Measurements from ENCODE around the gene SLC1A3.
"Not testable (repeated sequence)": the region's sequence is repeated elsewhere in the genome, so short reads cannot be mapped to it uniquely, and the experiment has no call there.

Gene SLC1A3

DNA sequence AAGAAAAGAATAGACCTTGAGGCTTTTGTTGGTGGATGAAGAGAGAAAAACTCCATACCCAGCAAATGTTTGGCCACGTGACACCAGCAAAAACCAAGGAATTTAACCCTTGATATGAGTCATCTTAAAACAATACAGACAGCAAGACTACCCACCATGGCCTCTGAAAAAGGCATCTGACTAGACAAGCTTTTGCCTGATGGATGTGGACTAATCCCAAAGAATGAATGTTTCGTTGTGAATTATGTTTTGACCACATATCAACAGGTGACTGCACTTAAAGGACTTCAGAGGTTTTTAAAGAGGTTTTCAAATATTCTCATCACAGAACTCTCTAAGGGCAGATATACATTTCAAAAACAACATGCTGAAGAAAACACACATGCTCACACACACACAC lies 33.0 kb upstream of the SLC1A3 start:
- H3K4me3 ChIP-seq (ENCODE audit: low read depth, low read length) = no peak overlapping the region
- TF ChIP-seq, protein P1, sequence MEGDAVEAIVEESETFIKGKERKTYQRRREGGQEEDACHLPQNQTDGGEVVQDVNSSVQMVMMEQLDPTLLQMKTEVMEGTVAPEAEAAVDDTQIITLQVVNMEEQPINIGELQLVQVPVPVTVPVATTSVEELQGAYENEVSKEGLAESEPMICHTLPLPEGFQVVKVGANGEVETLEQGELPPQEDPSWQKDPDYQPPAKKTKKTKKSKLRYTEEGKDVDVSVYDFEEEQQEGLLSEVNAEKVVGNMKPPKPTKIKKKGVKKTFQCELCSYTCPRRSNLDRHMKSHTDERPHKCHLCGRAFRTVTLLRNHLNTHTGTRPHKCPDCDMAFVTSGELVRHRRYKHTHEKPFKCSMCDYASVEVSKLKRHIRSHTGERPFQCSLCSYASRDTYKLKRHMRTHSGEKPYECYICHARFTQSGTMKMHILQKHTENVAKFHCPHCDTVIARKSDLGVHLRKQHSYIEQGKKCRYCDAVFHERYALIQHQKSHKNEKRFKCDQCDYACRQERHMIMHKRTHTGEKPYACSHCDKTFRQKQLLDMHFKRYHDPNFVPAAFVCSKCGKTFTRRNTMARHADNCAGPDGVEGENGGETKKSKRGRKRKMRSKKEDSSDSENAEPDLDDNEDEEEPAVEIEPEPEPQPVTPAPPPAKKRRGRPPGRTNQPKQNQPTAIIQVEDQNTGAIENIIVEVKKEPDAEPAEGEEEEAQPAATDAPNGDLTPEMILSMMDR (IDR thresholded peaks at IDR 0.05; ENCODE audit: borderline replicate concordance, insufficient read depth, low read depth, low read length) = no peak

GRCh38 chr5:36575361-36575781 lies 31.0 kb upstream of the SLC1A3 start:
- TF ChIP-seq, protein P1 (IDR thresholded peaks at IDR 0.05; ENCODE audit: borderline replicate concordance, insufficient read depth, low read depth, low read length) = no peak
- H3K4me3 ChIP-seq (ENCODE audit: low read depth, low read length) = no peak overlapping the region

DNA sequence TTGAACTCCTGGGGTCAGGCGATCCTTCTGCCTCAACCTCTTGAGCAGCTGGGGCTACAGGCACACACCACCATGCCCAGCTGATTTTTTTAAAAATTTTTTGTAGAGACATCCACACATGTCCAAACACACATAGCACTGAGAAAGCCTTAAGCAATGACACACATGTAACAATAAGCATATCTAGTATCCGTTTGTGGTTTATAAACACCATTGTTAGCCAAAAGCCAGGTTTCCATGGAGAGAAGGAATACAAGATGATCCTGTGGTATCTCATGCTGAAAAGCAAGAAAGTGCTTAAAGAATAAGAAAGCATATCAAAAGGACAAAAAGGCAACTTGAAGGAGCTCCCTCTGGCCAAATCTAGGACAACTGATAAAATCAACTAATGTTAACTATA lies 29.7 kb upstream of the SLC1A3 start:
- TF ChIP-seq, protein P1 (IDR thresholded peaks at IDR 0.05; ENCODE audit: borderline replicate concordance, insufficient read depth, low read depth, low read length) = no peak
- no peak overlapping the region for H3K4me3 ChIP-seq (ENCODE audit: low read depth, low read length)

DNA sequence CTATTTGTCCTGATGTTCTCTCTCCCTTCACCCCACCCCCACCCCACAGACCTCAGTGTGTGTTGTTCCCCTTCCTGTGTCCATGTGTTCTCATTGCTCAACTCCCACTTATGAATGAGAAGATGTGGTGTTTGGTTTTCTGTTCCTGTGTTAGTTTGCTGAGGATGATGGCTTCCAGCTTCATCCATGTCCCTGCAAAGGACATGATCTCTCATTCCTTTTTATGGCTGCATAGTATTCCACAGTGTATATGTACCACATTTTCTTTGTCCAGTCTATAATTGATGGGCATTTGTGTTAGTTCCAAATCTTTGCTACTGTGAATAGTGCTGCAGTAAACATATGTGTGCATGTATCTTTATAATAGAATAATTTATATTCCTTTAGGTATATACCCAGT lies 26.5 kb upstream of the SLC1A3 start:
- not testable (repeated sequence) for H3K4me3 ChIP-seq (ENCODE audit: low read depth, low read length)

- H3K4me3 ChIP-seq (ENCODE audit: low read depth, low read length) = no peak overlapping the region
- TF ChIP-seq, protein P1 (IDR thresholded peaks at IDR 0.05; ENCODE audit: borderline replicate concordance, insufficient read depth, low read depth, low read length) = no peak
These were observed 25.3 kb upstream of the SLC1A3 start for GRCh38 chr5:36581070-36581469.

- H3K4me3 ChIP-seq (ENCODE audit: low read depth, low read length) = no peak overlapping the region
- TF ChIP-seq, protein P1 (IDR thresholded peaks at IDR 0.05; ENCODE audit: borderline replicate concordance, insufficient read depth, low read depth, low read length) = no peak
These were observed 22.2 kb upstream of the SLC1A3 start for GRCh38 chr5:36584009-36584875.

- H3K4me3 ChIP-seq (ENCODE audit: low read depth, low read length) = no peak overlapping the region
- TF ChIP-seq, protein P1 (IDR thresholded peaks at IDR 0.05; ENCODE audit: borderline replicate concordance, insufficient read depth, low read depth, low read length) = no peak
These were observed 20.7 kb upstream of the SLC1A3 start for GRCh38 chr5:36585701-36586100.

Measured in GM12875 (cell line).